Activated CD8-positive, alpha-beta T cell treated with anti-CD3 and anti-CD28 coated beads for 36 hours (primary cell): Measurements from ENCODE around the gene DNAH3. TPM values are rescaled to one million over a fixed set of nuclear protein-coding genes. Genes with fewer than 3 reads are reported as not detected.
"Not testable (repeated sequence)": the region's sequence is repeated elsewhere in the genome, so short reads cannot be mapped to it uniquely, and the experiment has no call there.

Source experiments
- ATAC-seq: fragments of 200-7000 bp; cut with Tn5 transposase; one replicate; pipeline ENCODE4 v1.10.0; 2021; ENCODE audit warnings: mild to moderate bottlenecking, moderate library complexity
- CTCF ChIA-PET: fragments of 350-600 bp; sonication (Branson Sonifier 250); formaldehyde crosslinking; loops from one replicate; lab custom pipeline; 2021; ENCODE audit warnings: antibody characterized with exemption; lab: Charles Lee
- POLR2A ChIA-PET: fragments of 350-600 bp; sonication (Branson Sonifier 250); formaldehyde crosslinking; loops from one replicate; lab custom pipeline; 2021; ENCODE audit warnings: antibody characterized with exemption; lab: Charles Lee
- DNase-seq: peaks from one replicate; pipeline ENCODE4 v3.0.0-alpha.2; 2020
- H3K27ac Mint-ChIP-seq: one replicate; pipeline ENCODE4 v1.8.0; 2021; ENCODE audit warnings: mild to moderate bottlenecking, mixed read lengths
- H3K27me3 Mint-ChIP-seq: one replicate; pipeline ENCODE4 v1.8.0; 2021; ENCODE audit warnings: mixed read lengths
- H3K36me3 Mint-ChIP-seq: one replicate; pipeline ENCODE4 v1.8.0; 2021; ENCODE audit warnings: low read depth, mixed read lengths
- H3K4me1 Mint-ChIP-seq: one replicate; pipeline ENCODE4 v1.8.0; 2021; ENCODE audit warnings: low read depth, mixed read lengths
- H3K4me3 Mint-ChIP-seq: one replicate; pipeline ENCODE4 v1.8.0; 2021; ENCODE audit warnings: mild to moderate bottlenecking, moderate library complexity, mixed read lengths
- H3K9me3 Mint-ChIP-seq: one replicate; pipeline ENCODE4 v1.8.0; 2021; ENCODE audit warnings: mixed read lengths
- CTCF ChIP-seq: fragments of 200-600 bp; IDR thresholded peaks from one replicate; pipeline ENCODE4 v1.8.0; 2022; ENCODE audit warnings: antibody characterized with exemption, mild to moderate bottlenecking
- intact Hi-C: fragments of 100-400 bp; cut with micrococcal nuclease; formaldehyde crosslinking; loops from one replicate; pipeline ENCODE4 v1.10.0; 2022
- total RNA-seq, 2 experiments: library from RNA; stranded (reverse); gene quantifications; one replicate each; pipeline ENCODE4 v1.2.3, GENCODE V29; 2021

Gene DNAH3
- total RNA-seq, 2 experiments from 2014 or later, result 0.02 TPM; not detected in 1

- ChIA-PET POLR2A (no interaction called here), CTCF (interaction anchor here (3.0 kb wide), 1 partner anchor 10 kb away, joined by 13 read pairs; no protein-coding TSS in a partner anchor)
- no peak for TF ChIP-seq CTCF
- Mint-ChIP-seq H3K4me1 (peaks cover under 1% of the 10 kb centered on the region), H3K4me3 (no peak overlapping the region), H3K36me3 (peaks cover 49% of the 10 kb centered on the region), H3K27me3 (no peaks in the 10 kb centered on the region), H3K9me3 (peaks cover 2% of the 10 kb centered on the region), H3K27ac (no peak overlapping the region)
- no peak for ATAC-seq
- no peak for DNase-seq
- intact Hi-C loops, result no loop called here
Observed at GRCh38 chr16:21179126-21179982, 28.7 kb upstream of the DNAH3 start.

GRCh38 chr16:21175397-21175796, 24.8 kb upstream of the DNAH3 start:
- H3K27me3 Mint-ChIP-seq, result no peaks in the 10 kb centered on the region
- intact Hi-C loops, result no loop called here
- CTCF ChIA-PET, result no interaction called here
- no peak for ATAC-seq
- no peaks in the 10 kb centered on the region for H3K4me1 Mint-ChIP-seq
- no peaks in the 10 kb centered on the region for H3K9me3 Mint-ChIP-seq
- POLR2A ChIA-PET, result no interaction called here
- TF ChIP-seq CTCF, result no peak
- no peak overlapping the region for H3K4me3 Mint-ChIP-seq
- peaks cover 41% of the 10 kb centered on the region for H3K36me3 Mint-ChIP-seq
- no peak overlapping the region for H3K27ac Mint-ChIP-seq
- DNase-seq, result no peak

GRCh38 chr16:21172650-21173049, 22.0 kb upstream of the DNAH3 start:
- Mint-ChIP-seq H3K27ac (no peak overlapping the region), H3K4me1 (no peaks in the 10 kb centered on the region), H3K36me3 (peaks cover 22% of the 10 kb centered on the region), H3K4me3 (no peak overlapping the region), H3K27me3 (no peaks in the 10 kb centered on the region), H3K9me3 (no peaks in the 10 kb centered on the region)
- no peak for DNase-seq
- POLR2A ChIA-PET, result no interaction called here
- intact Hi-C loops, result no loop called here
- CTCF ChIA-PET, result no interaction called here
- no peak for ATAC-seq
- no peak for TF ChIP-seq CTCF

- intact Hi-C loops, H3K4me1 Mint-ChIP-seq, H3K27ac Mint-ChIP-seq, H3K9me3 Mint-ChIP-seq, H3K27me3 Mint-ChIP-seq, H3K4me3 Mint-ChIP-seq, POLR2A ChIA-PET, DNase-seq, ATAC-seq, CTCF ChIA-PET: not testable (repeated sequence)
- peaks cover 25% of the 10 kb centered on the region for H3K36me3 Mint-ChIP-seq
Observed at GRCh38 chr16:21170116-21170515, 19.5 kb upstream of the DNAH3 start.

GRCh38 chr16:21169249-21169981, 18.8 kb upstream of the DNAH3 start:
- intact Hi-C loops, result no loop called here
- no peaks in the 10 kb centered on the region for H3K27me3 Mint-ChIP-seq
- ChIA-PET CTCF (interaction anchor here (0.6 kb wide), 1 partner anchor 1585 kb away, joined by 3 read pairs; no protein-coding TSS in a partner anchor), POLR2A (interaction anchor here (0.7 kb wide), 1 partner anchor 350 kb away, joined by 3 read pairs; no protein-coding TSS in a partner anchor)
- H3K27ac Mint-ChIP-seq, result no peak overlapping the region
- TF ChIP-seq CTCF, result no peak
- no peaks in the 10 kb centered on the region for H3K4me1 Mint-ChIP-seq
- peak; percentile 37 for ATAC-seq
- no peak for DNase-seq
- no peaks in the 10 kb centered on the region for H3K9me3 Mint-ChIP-seq
- peaks cover 19% of the 10 kb centered on the region for H3K36me3 Mint-ChIP-seq
- no peak overlapping the region for H3K4me3 Mint-ChIP-seq
